GM19240 (cell line): ENCODE results near the gene SSRP1.
A peak's percentile ranks its signal among the peaks of the same experiment; 100 is the strongest.
"Not testable (repeated sequence)": the region's sequence is repeated elsewhere in the genome, so short reads cannot be mapped to it uniquely, and the experiment has no call there.

Experiments used
- DNase-seq: peaks from one replicate; pipeline ENCODE4 v3.0.0; 2011; ENCODE audit warnings: low spot score; ENCODE audit not compliant: insufficient read length

Gene SSRP1

GRCh38 chr11:57302489-57302888, 33.2 kb downstream of the SSRP1 start:
- no peak for DNase-seq

- no peak for DNase-seq
Measured at GRCh38 chr11:57301711-57302423, 33.8 kb downstream of the SSRP1 start.

GRCh38 chr11:57300785-57301184, 34.9 kb downstream of the SSRP1 start:
- DNase-seq: no peak

- DNase-seq: no peak
Measured at GRCh38 chr11:57299150-57299737, 36.4 kb downstream of the SSRP1 start.

- no peak for DNase-seq
Measured at GRCh38 chr11:57297221-57297620, 38.5 kb downstream of the SSRP1 start.

GRCh38 chr11:57296205-57296604, 39.5 kb downstream of the SSRP1 start:
- DNase-seq: not testable (repeated sequence)

GRCh38 chr11:57294225-57295131, 41.2 kb downstream of the SSRP1 start:
- DNase-seq: no peak

GRCh38 chr11:57290288-57290687, 45.4 kb downstream of the SSRP1 start:
- no peak for DNase-seq

- no peak for DNase-seq
Measured at GRCh38 chr11:57288771-57289579, 46.7 kb downstream of the SSRP1 start.

- no peak for DNase-seq
Measured at GRCh38 chr11:57287884-57288283, 47.8 kb downstream of the SSRP1 start.

- DNase-seq: no peak
Measured at GRCh38 chr11:57283231-57283990, 52.3 kb downstream of the SSRP1 start.

GRCh38 chr11:57281546-57281945, 54.1 kb downstream of the SSRP1 start:
- DNase-seq: not testable (repeated sequence)

- DNase-seq: no peak
Measured at GRCh38 chr11:57279116-57279515, 56.6 kb downstream of the SSRP1 start.

- DNase-seq: no peak
Measured at GRCh38 chr11:57278721-57279095, 57.0 kb downstream of the SSRP1 start.

GRCh38 chr11:57277845-57278720, 57.6 kb downstream of the SSRP1 start:
- peak; percentile 48 for DNase-seq

GRCh38 chr11:57276971-57277675, 58.6 kb downstream of the SSRP1 start:
- DNase-seq: no peak

GRCh38 chr11:57276169-57276970, 59.3 kb downstream of the SSRP1 start:
- DNase-seq: no peak
